Measurements from ENCODE around the gene ALDH1A1. TPM values are rescaled to one million over a fixed set of nuclear protein-coding genes. Genes with fewer than 3 reads are reported as not detected.

ALDH1A1 gene
- total RNA-seq, 1 experiment from 2014 or later, result 1.9 TPM

DNA sequence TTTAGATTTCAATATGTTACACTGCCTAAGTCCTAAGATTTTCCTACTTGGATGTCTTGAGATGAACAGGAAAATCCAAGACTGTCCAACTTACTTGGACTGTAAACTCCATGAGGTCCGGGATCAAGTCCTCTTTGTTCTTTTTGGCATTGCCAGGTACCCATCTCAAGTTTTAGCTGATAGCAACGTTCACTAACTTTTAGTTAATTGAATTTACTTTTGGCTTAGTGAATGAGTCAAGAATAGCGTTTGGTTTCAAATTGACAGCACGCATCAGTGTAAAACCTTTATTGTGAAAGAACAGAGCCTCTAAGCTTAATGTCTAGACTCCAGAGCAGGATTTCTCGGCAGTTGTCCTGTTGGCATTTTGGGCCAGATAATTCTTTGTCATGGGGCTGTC is 37.2 kb downstream of the ALDH1A1 start (continued):
- TF ChIP-seq ETV6 (CRISPR knock-in tag; IDR thresholded peaks at IDR 0.05) (no peak), NFATC4 (CRISPR knock-in tag; IDR thresholded peaks at IDR 0.05) (no peak), PRRX2 (CRISPR knock-in tag; IDR thresholded peaks at IDR 0.05) (no peak), EMX1 (CRISPR knock-in tag; IDR thresholded peaks at IDR 0.05) (no peak), PREB (CRISPR knock-in tag; IDR thresholded peaks at IDR 0.05; ENCODE audit: borderline replicate concordance) (no peak), ELF4 (CRISPR knock-in tag; IDR thresholded peaks at IDR 0.05; ENCODE audit: low read depth) (no peak), ZNF396 (CRISPR knock-in tag; IDR thresholded peaks at IDR 0.05; ENCODE audit: borderline replicate concordance) (no peak)
- TF ChIP-seq, protein P1, sequence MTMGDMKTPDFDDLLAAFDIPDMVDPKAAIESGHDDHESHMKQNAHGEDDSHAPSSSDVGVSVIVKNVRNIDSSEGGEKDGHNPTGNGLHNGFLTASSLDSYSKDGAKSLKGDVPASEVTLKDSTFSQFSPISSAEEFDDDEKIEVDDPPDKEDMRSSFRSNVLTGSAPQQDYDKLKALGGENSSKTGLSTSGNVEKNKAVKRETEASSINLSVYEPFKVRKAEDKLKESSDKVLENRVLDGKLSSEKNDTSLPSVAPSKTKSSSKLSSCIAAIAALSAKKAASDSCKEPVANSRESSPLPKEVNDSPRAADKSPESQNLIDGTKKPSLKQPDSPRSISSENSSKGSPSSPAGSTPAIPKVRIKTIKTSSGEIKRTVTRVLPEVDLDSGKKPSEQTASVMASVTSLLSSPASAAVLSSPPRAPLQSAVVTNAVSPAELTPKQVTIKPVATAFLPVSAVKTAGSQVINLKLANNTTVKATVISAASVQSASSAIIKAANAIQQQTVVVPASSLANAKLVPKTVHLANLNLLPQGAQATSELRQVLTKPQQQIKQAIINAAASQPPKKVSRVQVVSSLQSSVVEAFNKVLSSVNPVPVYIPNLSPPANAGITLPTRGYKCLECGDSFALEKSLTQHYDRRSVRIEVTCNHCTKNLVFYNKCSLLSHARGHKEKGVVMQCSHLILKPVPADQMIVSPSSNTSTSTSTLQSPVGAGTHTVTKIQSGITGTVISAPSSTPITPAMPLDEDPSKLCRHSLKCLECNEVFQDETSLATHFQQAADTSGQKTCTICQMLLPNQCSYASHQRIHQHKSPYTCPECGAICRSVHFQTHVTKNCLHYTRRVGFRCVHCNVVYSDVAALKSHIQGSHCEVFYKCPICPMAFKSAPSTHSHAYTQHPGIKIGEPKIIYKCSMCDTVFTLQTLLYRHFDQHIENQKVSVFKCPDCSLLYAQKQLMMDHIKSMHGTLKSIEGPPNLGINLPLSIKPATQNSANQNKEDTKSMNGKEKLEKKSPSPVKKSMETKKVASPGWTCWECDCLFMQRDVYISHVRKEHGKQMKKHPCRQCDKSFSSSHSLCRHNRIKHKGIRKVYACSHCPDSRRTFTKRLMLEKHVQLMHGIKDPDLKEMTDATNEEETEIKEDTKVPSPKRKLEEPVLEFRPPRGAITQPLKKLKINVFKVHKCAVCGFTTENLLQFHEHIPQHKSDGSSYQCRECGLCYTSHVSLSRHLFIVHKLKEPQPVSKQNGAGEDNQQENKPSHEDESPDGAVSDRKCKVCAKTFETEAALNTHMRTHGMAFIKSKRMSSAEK (CRISPR knock-in tag; IDR thresholded peaks at IDR 0.05; ENCODE audit: borderline replicate concordance), result no peak
- TF ChIP-seq, protein P2, sequence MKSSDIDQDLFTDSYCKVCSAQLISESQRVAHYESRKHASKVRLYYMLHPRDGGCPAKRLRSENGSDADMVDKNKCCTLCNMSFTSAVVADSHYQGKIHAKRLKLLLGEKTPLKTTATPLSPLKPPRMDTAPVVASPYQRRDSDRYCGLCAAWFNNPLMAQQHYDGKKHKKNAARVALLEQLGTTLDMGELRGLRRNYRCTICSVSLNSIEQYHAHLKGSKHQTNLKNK (CRISPR knock-in tag; IDR thresholded peaks at IDR 0.05), result no peak
- TF ChIP-seq, protein P3, sequence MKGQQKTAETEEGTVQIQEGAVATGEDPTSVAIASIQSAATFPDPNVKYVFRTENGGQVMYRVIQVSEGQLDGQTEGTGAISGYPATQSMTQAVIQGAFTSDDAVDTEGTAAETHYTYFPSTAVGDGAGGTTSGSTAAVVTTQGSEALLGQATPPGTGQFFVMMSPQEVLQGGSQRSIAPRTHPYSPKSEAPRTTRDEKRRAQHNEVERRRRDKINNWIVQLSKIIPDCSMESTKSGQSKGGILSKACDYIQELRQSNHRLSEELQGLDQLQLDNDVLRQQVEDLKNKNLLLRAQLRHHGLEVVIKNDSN (CRISPR knock-in tag; IDR thresholded peaks at IDR 0.05), result no peak

- ATAC-seq, result no peak
- ChIA-PET CTCF (no interaction called here), POLR2A (no interaction called here)
- TF ChIP-seq, protein P2 (CRISPR knock-in tag; IDR thresholded peaks at IDR 0.05), result no peak
- no peak for TF ChIP-seq JAZF1 (CRISPR knock-in tag; IDR thresholded peaks at IDR 0.05)
- TF ChIP-seq, protein P4, sequence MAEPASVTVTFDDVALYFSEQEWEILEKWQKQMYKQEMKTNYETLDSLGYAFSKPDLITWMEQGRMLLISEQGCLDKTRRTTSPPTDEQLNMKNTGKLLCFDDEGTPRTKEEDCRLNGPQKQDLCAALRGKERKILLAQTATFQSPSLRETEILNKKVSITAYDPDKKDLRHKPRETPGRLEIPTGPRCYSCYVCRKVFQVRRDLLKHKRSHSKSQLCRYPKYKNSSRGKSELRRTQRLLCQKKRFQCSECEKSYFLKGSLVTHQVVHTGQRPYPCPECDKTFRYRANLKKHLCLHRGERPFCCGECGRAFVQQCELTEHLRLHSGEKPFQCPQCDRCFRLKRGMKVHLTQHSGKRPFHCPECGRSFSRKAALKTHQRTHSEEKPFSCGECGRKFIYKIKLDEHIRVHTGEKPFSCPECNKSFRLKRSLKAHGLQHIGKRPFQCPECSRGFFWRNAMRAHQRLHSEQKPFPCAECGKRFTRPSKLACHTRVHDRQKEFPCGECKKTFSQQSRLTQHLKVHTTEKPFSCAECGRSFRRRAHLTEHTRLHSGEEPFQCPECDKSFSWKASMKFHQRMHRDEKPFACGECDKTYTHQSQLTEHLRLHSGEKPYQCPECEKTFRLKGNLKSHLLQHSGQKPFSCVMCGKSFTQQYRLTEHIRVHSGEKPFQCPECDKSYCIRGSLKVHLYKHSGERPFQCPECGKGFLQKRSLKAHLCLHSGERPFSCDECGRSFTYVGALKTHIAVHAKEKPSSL (CRISPR knock-in tag; conservative IDR thresholded peaks at IDR 0.05), result no peak
- TF ChIP-seq, protein P5, sequence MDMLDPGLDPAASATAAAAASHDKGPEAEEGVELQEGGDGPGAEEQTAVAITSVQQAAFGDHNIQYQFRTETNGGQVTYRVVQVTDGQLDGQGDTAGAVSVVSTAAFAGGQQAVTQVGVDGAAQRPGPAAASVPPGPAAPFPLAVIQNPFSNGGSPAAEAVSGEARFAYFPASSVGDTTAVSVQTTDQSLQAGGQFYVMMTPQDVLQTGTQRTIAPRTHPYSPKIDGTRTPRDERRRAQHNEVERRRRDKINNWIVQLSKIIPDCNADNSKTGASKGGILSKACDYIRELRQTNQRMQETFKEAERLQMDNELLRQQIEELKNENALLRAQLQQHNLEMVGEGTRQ (CRISPR knock-in tag; IDR thresholded peaks at IDR 0.05), result no peak
- TF ChIP-seq ZNF671 (CRISPR knock-in tag; IDR thresholded peaks at IDR 0.05), result no peak
- no peak overlapping the region for H3K4me3 Mint-ChIP-seq
- no peak overlapping the region for H3K27ac Mint-ChIP-seq
- H3K36me3 Mint-ChIP-seq, result no peaks in the 10 kb centered on the region
- no peaks in the 10 kb centered on the region for H3K27me3 Mint-ChIP-seq (ENCODE audit: low read depth)
- H3K4me1 Mint-ChIP-seq, result peaks cover 16% of the 10 kb centered on the region
- DNase-seq (ENCODE audit: low spot score), result no peak
- no peaks in the 10 kb centered on the region for H3K9me3 Mint-ChIP-seq
Measured at GRCh38 chr9:72914750-72915149, 38.1 kb downstream of the ALDH1A1 start.
